Lower lobe of right lung (tissue), 2 donors: ENCODE results near the gene FAM131B. TPM values are rescaled to one million over a fixed set of nuclear protein-coding genes. Genes with fewer than 3 reads are reported as not detected.

ENCODE experiments used
- ATAC-seq, 2 donors: fragments of 200-7000 bp; cut with Tn5 transposase; one replicate each; pipeline ENCODE4 v1.9.1; 2020 to 2022; ENCODE audit warnings: mild to moderate bottlenecking in 2 of 2, moderate library complexity in 2 of 2
- DNase-seq: peaks from one replicate; pipeline ENCODE4 v3.0.0-alpha.2; 2020
- H3K27ac ChIP-seq: fragments of 200-600 bp; one replicate; pipeline ENCODE4 v1.8.0; 2022
- H3K27me3 ChIP-seq: fragments of 200-600 bp; one replicate; pipeline ENCODE4 v1.8.0; 2022; ENCODE audit warnings: low read depth
- H3K36me3 ChIP-seq: fragments of 200-600 bp; one replicate; pipeline ENCODE4 v1.8.0; 2022; ENCODE audit warnings: mild to moderate bottlenecking
- H3K4me1 ChIP-seq: fragments of 200-600 bp; one replicate; pipeline ENCODE4 v1.8.0; 2022
- H3K4me3 ChIP-seq: fragments of 200-600 bp; one replicate; pipeline ENCODE4 v1.8.0; 2022; ENCODE audit warnings: mild to moderate bottlenecking
- H3K9me3 ChIP-seq: fragments of 200-600 bp; one replicate; pipeline ENCODE4 v1.8.0; 2022
- intact Hi-C: fragments of 100-400 bp; cut with DNase I; formaldehyde crosslinking; loops from one replicate; pipeline ENCODE4 v1.11.0; 2022
- total RNA-seq: library from RNA; stranded (reverse); fragmentation: NEBNext Ultra II Directional; extraction: Animal tissue kit (Norgen Biotek cat#: 25700); gene quantifications from one replicate; pipeline ENCODE4 v1.2.1, GENCODE V29; 2021
- TF ChIP-seq, protein P1 (sequence below): fragments of 200-600 bp; IDR thresholded peaks from one replicate; pipeline ENCODE4 v1.8.0; 2022; ENCODE audit warnings: antibody characterized with exemption, mild to moderate bottlenecking
- donor health status: DM: no; HTN: yes; CAD: no; lungs with severe emphysema.

FAM131B gene
- total RNA-seq, 1 donor from 2014 or later: 0.53 TPM

DNA sequence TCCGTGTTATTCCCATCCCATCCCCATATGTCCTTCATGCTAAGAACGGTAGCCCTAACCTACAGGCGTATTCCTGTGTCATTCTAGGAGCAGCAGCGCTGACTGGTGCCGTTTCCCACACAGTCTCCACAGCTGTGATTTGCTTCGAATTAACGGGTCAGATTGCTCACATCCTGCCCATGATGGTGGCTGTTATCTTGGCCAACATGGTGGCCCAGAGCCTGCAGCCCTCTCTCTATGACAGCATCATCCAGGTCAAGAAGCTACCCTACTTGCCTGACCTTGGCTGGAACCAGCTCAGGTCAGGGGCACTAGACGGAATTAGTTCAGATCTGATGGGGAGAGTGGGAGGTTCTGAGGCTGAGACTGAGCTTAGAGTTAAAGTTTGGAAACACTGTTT is 20.7 kb downstream of the FAM131B start:
- no peak for DNase-seq
- peaks cover 28% of the 10 kb centered on the region for H3K27me3 ChIP-seq
- no peaks in the 10 kb centered on the region for H3K9me3 ChIP-seq
- H3K27ac ChIP-seq: no peak overlapping the region
- no peaks in the 10 kb centered on the region for H3K36me3 ChIP-seq
- TF ChIP-seq, protein P1, sequence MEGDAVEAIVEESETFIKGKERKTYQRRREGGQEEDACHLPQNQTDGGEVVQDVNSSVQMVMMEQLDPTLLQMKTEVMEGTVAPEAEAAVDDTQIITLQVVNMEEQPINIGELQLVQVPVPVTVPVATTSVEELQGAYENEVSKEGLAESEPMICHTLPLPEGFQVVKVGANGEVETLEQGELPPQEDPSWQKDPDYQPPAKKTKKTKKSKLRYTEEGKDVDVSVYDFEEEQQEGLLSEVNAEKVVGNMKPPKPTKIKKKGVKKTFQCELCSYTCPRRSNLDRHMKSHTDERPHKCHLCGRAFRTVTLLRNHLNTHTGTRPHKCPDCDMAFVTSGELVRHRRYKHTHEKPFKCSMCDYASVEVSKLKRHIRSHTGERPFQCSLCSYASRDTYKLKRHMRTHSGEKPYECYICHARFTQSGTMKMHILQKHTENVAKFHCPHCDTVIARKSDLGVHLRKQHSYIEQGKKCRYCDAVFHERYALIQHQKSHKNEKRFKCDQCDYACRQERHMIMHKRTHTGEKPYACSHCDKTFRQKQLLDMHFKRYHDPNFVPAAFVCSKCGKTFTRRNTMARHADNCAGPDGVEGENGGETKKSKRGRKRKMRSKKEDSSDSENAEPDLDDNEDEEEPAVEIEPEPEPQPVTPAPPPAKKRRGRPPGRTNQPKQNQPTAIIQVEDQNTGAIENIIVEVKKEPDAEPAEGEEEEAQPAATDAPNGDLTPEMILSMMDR: no peak
- ATAC-seq: no peak
- no peak overlapping the region for H3K4me3 ChIP-seq
- peaks cover 5% of the 10 kb centered on the region for H3K4me1 ChIP-seq
- intact Hi-C loops: no loop called here

DNA sequence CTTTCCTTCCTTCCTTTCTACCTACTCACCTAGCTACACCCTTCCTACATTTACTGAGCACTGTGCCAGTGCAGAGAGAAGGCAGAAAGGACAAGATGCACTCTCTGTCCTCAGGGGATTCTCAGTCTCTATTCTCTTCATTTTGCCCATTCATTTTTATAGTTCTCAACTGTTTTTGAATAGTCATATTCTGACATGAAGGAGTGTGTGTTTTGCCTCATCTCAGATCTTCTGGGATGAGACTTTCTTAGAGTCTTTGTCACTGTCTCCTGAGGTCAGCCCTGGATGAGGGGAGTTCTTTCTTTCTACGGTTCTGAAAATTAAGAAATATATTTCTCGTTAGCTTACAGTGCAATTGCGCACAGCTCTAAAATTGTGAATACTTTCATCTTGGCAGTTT is 25.3 kb downstream of the FAM131B start:
- H3K27me3 ChIP-seq: peaks cover 10% of the 10 kb centered on the region
- no peak for DNase-seq
- no peak overlapping the region for H3K27ac ChIP-seq
- H3K4me3 ChIP-seq: no peak overlapping the region
- TF ChIP-seq, protein P1: no peak
- H3K9me3 ChIP-seq: no peaks in the 10 kb centered on the region
- no peaks in the 10 kb centered on the region for H3K4me1 ChIP-seq
- ATAC-seq: no peak
- no peaks in the 10 kb centered on the region for H3K36me3 ChIP-seq
- intact Hi-C loops: no loop called here

DNA sequence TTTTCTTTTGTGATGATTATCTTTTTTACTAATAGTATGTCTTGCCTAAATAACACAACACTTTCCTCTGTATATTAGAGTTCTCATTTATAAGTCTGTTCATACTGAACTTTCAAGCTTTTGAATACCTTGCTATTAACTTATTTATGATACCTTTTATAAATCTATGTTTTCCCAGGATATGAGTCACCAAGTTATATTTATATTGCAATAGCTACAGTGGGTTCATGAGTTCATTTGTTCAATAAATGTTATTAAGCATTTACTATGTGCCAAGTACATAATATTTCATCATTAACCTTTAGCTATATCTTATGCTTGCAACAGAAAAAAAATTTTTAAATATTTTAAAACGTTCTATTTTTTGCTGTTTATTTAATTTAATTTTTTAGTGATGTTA is 28.3 kb downstream of the FAM131B start:
- Histone ChIP-seq H3K36me3 (no peaks in the 10 kb centered on the region), H3K27me3 (peaks cover 5% of the 10 kb centered on the region), H3K4me1 (no peaks in the 10 kb centered on the region), H3K9me3 (no peaks in the 10 kb centered on the region), H3K27ac (no peak overlapping the region), H3K4me3 (no peak overlapping the region)
- TF ChIP-seq, protein P1: no peak
- DNase-seq (no peak), ATAC-seq (no peak)
- intact Hi-C loops: no loop called here

DNA sequence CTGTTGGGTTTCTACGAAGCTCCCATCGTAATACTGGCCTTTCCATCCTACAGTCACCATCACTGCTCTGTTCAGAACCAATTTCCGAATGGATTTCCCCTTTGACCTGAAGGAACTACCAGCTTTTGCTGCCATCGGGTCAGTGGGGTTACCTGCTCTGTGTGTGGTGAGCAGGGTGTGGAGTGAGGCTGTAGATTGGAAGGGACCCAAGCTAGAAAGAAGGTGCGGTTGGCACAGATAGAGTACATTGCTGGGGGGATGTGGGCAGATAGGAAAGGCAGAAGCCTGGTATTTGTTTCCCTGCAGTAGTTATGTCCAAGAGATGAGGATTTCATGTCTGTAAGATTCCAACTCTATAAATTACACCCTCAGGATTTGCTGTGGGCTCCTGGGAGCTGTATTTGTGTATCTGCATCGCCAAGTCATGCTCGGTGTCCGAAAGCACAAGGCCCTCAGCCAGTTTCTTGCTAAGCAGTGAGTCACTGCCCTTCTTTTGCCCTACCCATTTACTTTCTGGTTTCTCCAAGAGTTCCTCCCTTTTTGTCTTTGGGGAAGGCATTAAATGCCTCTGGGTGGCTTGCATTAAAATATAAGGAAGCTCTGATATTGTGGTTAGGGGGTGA is 31.2 kb downstream of the FAM131B start:
- TF ChIP-seq, protein P1: no peak
- Histone ChIP-seq H3K36me3 (no peaks in the 10 kb centered on the region), H3K27ac (no peak overlapping the region), H3K4me1 (no peaks in the 10 kb centered on the region), H3K4me3 (no peak overlapping the region), H3K27me3 (no peaks in the 10 kb centered on the region), H3K9me3 (no peaks in the 10 kb centered on the region)
- intact Hi-C loops: no loop called here
- DNase-seq (no peak), ATAC-seq (no peak)

DNA sequence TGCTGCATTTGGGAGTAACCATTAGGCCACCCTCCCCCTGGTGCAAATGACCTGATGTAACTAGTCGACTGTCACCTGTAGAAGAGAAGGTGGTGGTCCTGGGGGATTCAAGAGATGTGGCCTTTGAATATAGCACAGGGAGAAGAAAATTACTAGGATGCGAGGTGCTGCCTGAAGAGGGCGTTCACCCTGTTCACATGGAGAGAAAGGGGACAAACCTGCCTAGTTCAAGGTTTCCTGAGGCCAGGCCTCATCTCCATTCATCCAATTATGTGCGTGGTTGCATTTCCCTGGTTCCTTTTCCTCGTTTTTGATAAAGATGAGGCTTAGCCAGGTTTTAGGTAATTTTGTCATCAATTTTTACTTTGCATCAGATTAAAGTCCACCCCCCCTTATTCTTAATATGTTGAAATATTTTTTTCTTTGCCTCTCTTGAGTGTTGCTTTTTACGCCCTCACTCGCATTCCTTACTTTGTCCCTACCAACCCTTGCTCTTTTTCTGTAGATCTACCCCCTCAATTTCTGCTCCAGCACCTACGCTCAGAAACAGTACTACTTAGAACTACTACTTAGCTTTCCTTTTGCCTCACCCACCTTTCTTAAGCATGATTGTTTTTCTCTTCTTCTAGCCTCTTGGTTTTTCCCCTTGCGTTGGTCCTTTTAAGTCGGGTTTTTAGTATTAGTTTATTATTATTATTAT is 32.9 kb downstream of the FAM131B start:
- H3K4me3 ChIP-seq: no peak overlapping the region
- TF ChIP-seq, protein P1: no peak
- H3K27ac ChIP-seq: no peak overlapping the region
- no peak for DNase-seq
- H3K9me3 ChIP-seq: no peaks in the 10 kb centered on the region
- no peaks in the 10 kb centered on the region for H3K27me3 ChIP-seq
- H3K4me1 ChIP-seq: no peaks in the 10 kb centered on the region
- ATAC-seq: no peak
- intact Hi-C loops: no loop called here
- H3K36me3 ChIP-seq: no peaks in the 10 kb centered on the region
